ENCODE results near the gene CEMIP2.

- no peak for TF ChIP-seq POLR2A (IDR thresholded peaks at IDR 0.05)
- no peak for TF ChIP-seq CTCF (IDR thresholded peaks at IDR 0.05)
- no peak for TF ChIP-seq EP300 (IDR thresholded peaks at IDR 0.05)
Measured at GRCh38 chr9:71663216-71663615, 105.1 kb downstream of the CEMIP2 start.

All from ovary (tissue), 3 donors.